CD14-positive monocyte (primary cell): ENCODE measurements around the gene PCNT. TPM values are rescaled to one million over a fixed set of nuclear protein-coding genes. Genes with fewer than 3 reads are reported as not detected.

Source experiments
- DNase-seq, 3 donors: peaks; one replicate each; pipeline ENCODE4 v3.0.0-alpha.2; 2011 to 2022
- H2AFZ ChIP-seq: 2 replicates; pipeline ENCODE4 v1.6.0; 2012; ENCODE audit warnings: mild to moderate bottlenecking, low read depth, low read length, inconsistent platforms; ENCODE audit not compliant: insufficient read depth, poor library complexity, severe bottlenecking
- H3K27ac ChIP-seq, 2 donors: 1 replicate in 1 of 2; 2 replicates in 1 of 2; pipeline ENCODE4 v1.5.1; 2012 to 2013; ENCODE audit warnings: low read length in 2 of 2, control low read depth in 1 of 2, inconsistent platforms in 1 of 2, low read depth in 1 of 2, mild to moderate bottlenecking in 1 of 2
- H3K27me3 ChIP-seq, 2 donors: one replicate each; pipeline versions ENCODE4 v1.6.0 to v1.6.1; 2011 to 2013; ENCODE audit warnings: low read length in 2 of 2; ENCODE audit not compliant: control insufficient read depth in 2 of 2, insufficient read depth in 2 of 2
- H3K36me3 ChIP-seq, 2 donors: replicated peaks in 1 of 2; 1 replicate in 1 of 2; 2 replicates in 1 of 2; pipeline versions ENCODE4 v1.5.1 to v1.6.1; 2012 to 2013; ENCODE audit warnings: low read length in 2 of 2, control low read depth in 1 of 2, inconsistent platforms in 1 of 2, mild to moderate bottlenecking in 1 of 2; ENCODE audit not compliant: insufficient read depth in 2 of 2, control insufficient read depth in 1 of 2
- H3K4me1 ChIP-seq, 2 donors: 1 replicate in 1 of 2; 2 replicates in 1 of 2; pipeline versions ENCODE4 v1.5.1 to v1.6.1; 2012 to 2013; ENCODE audit warnings: low read length in 2 of 2, control low read depth in 1 of 2, inconsistent platforms in 1 of 2, mild to moderate bottlenecking in 1 of 2, moderate library complexity in 1 of 2; ENCODE audit not compliant: insufficient read depth in 2 of 2, control insufficient read depth in 1 of 2
- H3K4me2 ChIP-seq: replicated peaks from 2 replicates; pipeline ENCODE3; 2012; ENCODE audit warnings: low read length, moderate library complexity, mild to moderate bottlenecking; ENCODE audit not compliant: poor library complexity, severe bottlenecking; ENCODE audit errors: extremely low read depth
- H3K4me3 ChIP-seq, 3 experiments: fragments of 200-600 bp in 1 of 3; sonication (generic) in 1 of 3; replicated peaks in 1 of 3; 1 replicate in 2 of 3; 2 replicates in 1 of 3; pipeline ENCODE4 v1.5.1; 2011 to 2013; ENCODE audit warnings: low read length in 3 of 3, mild to moderate bottlenecking in 3 of 3, control low read depth in 2 of 3, low read depth in 2 of 3, inconsistent platforms in 1 of 3, moderate library complexity in 1 of 3
- H3K79me2 ChIP-seq: 2 replicates; pipeline ENCODE4 v1.6.0; 2012; ENCODE audit warnings: mild to moderate bottlenecking, control low read depth, inconsistent platforms, low read length, moderate library complexity; ENCODE audit not compliant: insufficient read depth
- H3K9ac ChIP-seq: 2 replicates; pipeline ENCODE4 v1.6.0; 2017; ENCODE audit warnings: low read length, mild to moderate bottlenecking; ENCODE audit not compliant: insufficient read depth, poor library complexity, severe bottlenecking
- H3K9me3 ChIP-seq, 2 donors: replicated peaks in 1 of 2; 1 replicate in 1 of 2; 2 replicates in 1 of 2; pipeline versions ENCODE4 v1.5.1 to v1.6.1; 2012 to 2013; ENCODE audit warnings: low read length in 2 of 2, control low read depth in 1 of 2; ENCODE audit not compliant: control insufficient read depth in 1 of 2, insufficient read depth in 1 of 2
- H4K20me1 ChIP-seq: 2 replicates; pipeline ENCODE4 v1.6.0; 2012; ENCODE audit warnings: mild to moderate bottlenecking, low read length, control low read depth, moderate library complexity; ENCODE audit not compliant: insufficient read depth
- H3K27ac Mint-ChIP-seq, 7 donors: one replicate each; pipeline ENCODE4 v1.8.0; 2020; ENCODE audit warnings: mild to moderate bottlenecking in 7 of 7, mixed read lengths in 7 of 7, moderate library complexity in 6 of 7, inconsistent platforms in 2 of 7
- H3K27me3 Mint-ChIP-seq, 3 donors: one replicate each; pipeline ENCODE4 v1.8.0; 2021 to 2022; ENCODE audit warnings: low read depth in 3 of 3, mild to moderate bottlenecking in 3 of 3, mixed read lengths in 3 of 3, moderate library complexity in 3 of 3, inconsistent platforms in 1 of 3
- H3K36me3 Mint-ChIP-seq, 2 donors: one replicate each; pipeline ENCODE4 v1.8.0; 2020; ENCODE audit warnings: mixed read lengths in 2 of 2, inconsistent platforms in 1 of 2, mild to moderate bottlenecking in 1 of 2
- H3K4me1 Mint-ChIP-seq: one replicate; pipeline ENCODE4 v1.8.0; 2020; ENCODE audit warnings: mild to moderate bottlenecking, mixed read lengths
- H3K4me3 Mint-ChIP-seq, 2 donors: one replicate each; pipeline ENCODE4 v1.8.0; 2020; ENCODE audit warnings: mild to moderate bottlenecking in 2 of 2, mixed read lengths in 2 of 2, moderate library complexity in 1 of 2
- H3K9me3 Mint-ChIP-seq, 7 donors: one replicate each; pipeline ENCODE4 v1.8.0; 2020 to 2022; ENCODE audit warnings: mixed read lengths in 7 of 7, mild to moderate bottlenecking in 6 of 7, moderate library complexity in 6 of 7, inconsistent platforms in 2 of 7
- CTCF ChIP-seq: fragments of 200-600 bp; IDR thresholded peaks from one replicate; pipeline ENCODE4 v1.8.0; 2022; ENCODE audit warnings: antibody characterized with exemption, mild to moderate bottlenecking
- WGBS: methylation state at CpG from one replicate; pipeline ENCODE4 v1.1.5; 2013; ENCODE audit warnings: missing lambda C conversion rate; ENCODE audit not compliant: insufficient coverage; 5-methylcytosine and 5-hydroxymethylcytosine counted together
- intact Hi-C, 2 donors: fragments of 100-400 bp; cut with micrococcal nuclease; formaldehyde crosslinking; loops; one replicate each; pipeline versions ENCODE4 v1.15.0 to v1.15.1; 2023
- polyA plus RNA-seq, 3 donors: library from polyadenylated mRNA; depleted of rRNA in 1 of 3; unstranded in 2 of 3; stranded (reverse) in 1 of 3; fragments of 300-500 nt in 2 of 3; fragments of >200 nt in 1 of 3; fragmentation: Illumina TruSeq in 2 of 3; gene quantifications; 1 replicate in 2 of 3; 2 replicates in 1 of 3; pipeline ENCODE4 v1.2.3, GENCODE V29; 2012 to 2021

Gene PCNT
- polyA plus RNA-seq, 3 donors = 4.2 to 16.3 (median 5.1) TPM

GRCh38 chr21:46428286-46428685, 104.3 kb downstream of the PCNT start:
- Mint-ChIP-seq H3K4me3 (no peak overlapping the region), H3K4me1 (peaks cover 16% of the 10 kb centered on the region), H3K36me3 (peaks cover 51 to 69% of the 10 kb centered on the region in 2 donors), H3K27me3 (peaks cover 0 to 5% (median 1%) of the 10 kb centered on the region in 3 donors), H3K27ac (peak overlapping the region in 1 of 7 donors; percentile 25), H3K9me3 (peaks cover 0 to 2% (median 0%) of the 10 kb centered on the region in 7 donors)
- WGBS = 95% methylated on average over 23 of the region's 23 CpGs
- H2AFZ ChIP-seq = no peak overlapping the region
- intact Hi-C loops = no loop called here
- H3K9me3 ChIP-seq = no peaks in the 10 kb centered on the region
- no peaks in the 10 kb centered on the region for H4K20me1 ChIP-seq
- no peak for TF ChIP-seq CTCF
- H3K4me1 ChIP-seq = peaks cover 15 to 16% of the 10 kb centered on the region in 2 donors
- no peak overlapping the region for H3K4me2 ChIP-seq
- H3K4me3 ChIP-seq = no peak overlapping the region
- no peak for DNase-seq
- no peak overlapping the region for H3K27ac ChIP-seq
- no peaks in the 10 kb centered on the region for H3K79me2 ChIP-seq
- no peak overlapping the region for H3K9ac ChIP-seq
- no peaks in the 10 kb centered on the region for H3K27me3 ChIP-seq
- H3K36me3 ChIP-seq = peaks cover 36 to 71% of the 10 kb centered on the region in 2 donors

GRCh38 chr21:46428987-46429710, 105.2 kb downstream of the PCNT start:
- H3K4me3 ChIP-seq = no peak overlapping the region
- no peak for DNase-seq
- no peaks in the 10 kb centered on the region for H3K9me3 ChIP-seq
- Mint-ChIP-seq H3K36me3 (peaks cover 52 to 75% of the 10 kb centered on the region in 2 donors), H3K4me3 (no peak overlapping the region), H3K27ac (no peak overlapping the region), H3K9me3 (peaks cover 0 to 2% (median 0%) of the 10 kb centered on the region in 7 donors), H3K27me3 (peaks cover 0 to 5% (median 1%) of the 10 kb centered on the region in 3 donors), H3K4me1 (peaks cover 14% of the 10 kb centered on the region)
- no peak overlapping the region for H3K9ac ChIP-seq
- no peak overlapping the region for H2AFZ ChIP-seq
- peaks cover 15 to 16% of the 10 kb centered on the region in 2 donors for H3K4me1 ChIP-seq
- 95% methylated on average over 44 of the region's 44 CpGs for WGBS
- H3K36me3 ChIP-seq = peaks cover 36 to 77% of the 10 kb centered on the region in 2 donors
- no peaks in the 10 kb centered on the region for H3K27me3 ChIP-seq
- no peak overlapping the region for H3K4me2 ChIP-seq
- H3K27ac ChIP-seq = no peak overlapping the region
- intact Hi-C loops = no loop called here
- no peaks in the 10 kb centered on the region for H3K79me2 ChIP-seq
- no peak for TF ChIP-seq CTCF
- H4K20me1 ChIP-seq = no peaks in the 10 kb centered on the region
